ENCODE results near the gene APOBEC3B. TPM values are rescaled to one million over a fixed set of nuclear protein-coding genes. Genes with fewer than 3 reads are reported as not detected.
"Not testable (repeated sequence)": the region's sequence is repeated elsewhere in the genome, so short reads cannot be mapped to it uniquely, and the experiment has no call there.

Gene APOBEC3B
- total RNA-seq, 4 donors from 2014 or later, result 1.0 to 2.4 (median 2.1) TPM; not detected in 1

GRCh38 chr22:39017596-39018365 is 35.6 kb downstream of the APOBEC3B start:
- TF ChIP-seq POLR2A (IDR thresholded peaks at IDR 0.05) (no peak), POLR2AphosphoS5 (IDR thresholded peaks at IDR 0.05) (no peak), EP300 (IDR thresholded peaks at IDR 0.05) (no peak), CTCF (IDR thresholded peaks at IDR 0.05) (no peak)
- no peak for DNase-seq (ENCODE audit: low spot score in 2 of 2)
- Histone ChIP-seq H3K36me3 (peaks cover 4% of the 10 kb centered on the region), H3K27me3 (no peaks in the 10 kb centered on the region), H3K4me1 (peaks cover 40% of the 10 kb centered on the region), H3K4me3 (no peak overlapping the region), H3K9me3 (no peaks in the 10 kb centered on the region), H3K27ac (no peak overlapping the region)
- 76% methylated on average over 18 of the region's 18 CpGs for WGBS

- peak overlapping the region; percentile 47 for H3K4me3 ChIP-seq
- not testable (repeated sequence) for DNase-seq (ENCODE audit: low spot score in 2 of 2); H3K27me3 ChIP-seq; H3K9me3 ChIP-seq; H3K27ac ChIP-seq
- H3K36me3 ChIP-seq, result peaks cover 10% of the 10 kb centered on the region
- WGBS, result 44% methylated on average over 13 of the region's 15 CpGs
- peaks cover 25% of the 10 kb centered on the region for H3K4me1 ChIP-seq
These were observed 38.0 kb downstream of the APOBEC3B start for GRCh38 chr22:39020021-39020651.

- H3K9me3 ChIP-seq, result no peaks in the 10 kb centered on the region
- H3K27ac ChIP-seq, result peak overlapping the region; percentile 72
- no peak for TF ChIP-seq POLR2AphosphoS5 (IDR thresholded peaks at IDR 0.05)
- TF ChIP-seq EP300 (IDR thresholded peaks at IDR 0.05), result no peak
- no peak for TF ChIP-seq CTCF (IDR thresholded peaks at IDR 0.05)
- TF ChIP-seq POLR2A (IDR thresholded peaks at IDR 0.05), result no peak
- no peaks in the 10 kb centered on the region for H3K27me3 ChIP-seq
- peak overlapping the region; percentile 47 for H3K4me3 ChIP-seq
- no peak for DNase-seq (ENCODE audit: low spot score in 2 of 2)
- peaks cover 20% of the 10 kb centered on the region for H3K4me1 ChIP-seq
- peaks cover 10% of the 10 kb centered on the region for H3K36me3 ChIP-seq
- 62% methylated on average over 9 of the region's 9 CpGs for WGBS
These were observed 39.6 kb downstream of the APOBEC3B start for GRCh38 chr22:39021552-39022250.

GRCh38 chr22:39024519-39025308 is 42.6 kb downstream of the APOBEC3B start:
- H3K4me3 ChIP-seq, result no peak overlapping the region
- peaks cover 20% of the 10 kb centered on the region for H3K4me1 ChIP-seq
- no peak overlapping the region for H3K27ac ChIP-seq
- peaks cover 7% of the 10 kb centered on the region for H3K36me3 ChIP-seq
- no peak for TF ChIP-seq EP300 (IDR thresholded peaks at IDR 0.05)
- TF ChIP-seq POLR2A (IDR thresholded peaks at IDR 0.05), result no peak
- TF ChIP-seq CTCF (IDR thresholded peaks at IDR 0.05), result no peak
- no peak for TF ChIP-seq POLR2AphosphoS5 (IDR thresholded peaks at IDR 0.05)
- WGBS, result 84% methylated on average over 12 of the region's 15 CpGs
- H3K9me3 ChIP-seq, result no peaks in the 10 kb centered on the region
- H3K27me3 ChIP-seq, result no peaks in the 10 kb centered on the region
- no peak for DNase-seq (ENCODE audit: low spot score in 2 of 2)

GRCh38 chr22:39026509-39027150 is 44.5 kb downstream of the APOBEC3B start:
- no peaks in the 10 kb centered on the region for H3K9me3 ChIP-seq
- H3K27ac ChIP-seq, result no peak overlapping the region
- H3K4me3 ChIP-seq, result no peak overlapping the region
- 89% methylated on average over 12 of the region's 12 CpGs for WGBS
- TF ChIP-seq POLR2AphosphoS5 (IDR thresholded peaks at IDR 0.05) (no peak), POLR2A (IDR thresholded peaks at IDR 0.05) (no peak), EP300 (IDR thresholded peaks at IDR 0.05) (no peak), CTCF (IDR thresholded peaks at IDR 0.05) (no peak)
- no peak for DNase-seq (ENCODE audit: low spot score in 2 of 2)
- H3K4me1 ChIP-seq, result peaks cover 8% of the 10 kb centered on the region
- no peaks in the 10 kb centered on the region for H3K27me3 ChIP-seq
- H3K36me3 ChIP-seq, result peaks cover 7% of the 10 kb centered on the region

All from suprapubic skin (tissue), 4 donors.